ENCODE data around the gene CROT. TPM values are rescaled to one million over a fixed set of nuclear protein-coding genes. Genes with fewer than 3 reads are reported as not detected.

CROT gene
- polyA plus RNA-seq, 1 experiment: 48.3 TPM

DNA sequence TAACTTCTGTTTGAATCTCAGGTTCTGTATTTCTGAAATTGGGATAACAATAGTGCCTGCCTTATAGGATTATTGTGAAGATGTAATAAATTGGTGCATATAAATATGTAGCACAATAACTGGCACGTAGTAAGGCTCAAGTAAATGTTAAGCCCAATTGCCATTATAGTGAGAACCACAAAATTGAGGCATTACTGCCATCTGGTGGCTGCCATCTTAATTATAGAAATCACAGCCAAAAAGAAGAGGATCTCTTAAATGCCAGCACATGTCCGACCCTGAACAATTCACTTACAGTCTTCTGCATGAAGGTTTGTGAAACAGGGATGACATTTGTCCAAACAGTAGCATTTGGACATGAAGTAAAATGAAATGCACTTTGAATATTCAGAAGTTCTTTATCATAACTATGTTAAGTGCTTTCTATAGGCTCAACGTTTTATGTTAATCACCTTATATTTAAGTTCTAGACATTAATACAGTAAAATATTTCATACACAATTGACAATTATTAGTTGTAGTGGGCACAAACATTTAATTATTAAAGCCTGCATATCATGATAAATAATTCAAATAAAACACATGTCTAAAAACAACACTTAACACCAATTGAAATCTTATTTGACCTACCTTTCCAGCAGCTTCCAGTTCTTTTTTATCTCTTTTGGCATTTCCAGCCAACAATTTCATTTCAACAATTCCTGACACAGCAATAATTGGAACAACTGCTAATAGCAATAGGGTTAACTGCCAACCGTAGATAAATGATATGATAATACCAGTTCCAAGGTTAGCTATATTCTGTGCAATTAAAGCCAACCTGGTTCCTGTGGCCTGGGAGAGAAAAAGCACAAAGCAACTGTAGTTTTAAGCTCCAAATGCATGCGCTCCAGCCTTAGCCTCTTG is 71.5 kb downstream of the CROT start:
- no peak overlapping the region for H3K27ac ChIP-seq (ENCODE audit: low read depth, low read length)
- no peaks in the 10 kb centered on the region for H3K9me3 ChIP-seq (ENCODE audit: control insufficient read depth, insufficient read depth, low read length)
- ChIA-PET CTCF (interaction anchor here (0.6 to 13.0 kb wide), 35 partner anchors 11 to 490 kb away, joined by 3 to 454 read pairs (median 4); partner anchors contain the start of gene CROT), POLR2A (interaction anchor here (0.9 to 1.3 kb wide), 2 partner anchors 98 to 105 kb away, joined by 3 to 4 read pairs; no protein-coding TSS in a partner anchor)
- no peaks in the 10 kb centered on the region for H3K27me3 ChIP-seq (ENCODE audit: control insufficient read depth, insufficient read depth, low read length)
- peak; percentile 21 for DNase-seq (ENCODE audit: low read depth, low spot score)
- TF ChIP-seq, protein P1, sequence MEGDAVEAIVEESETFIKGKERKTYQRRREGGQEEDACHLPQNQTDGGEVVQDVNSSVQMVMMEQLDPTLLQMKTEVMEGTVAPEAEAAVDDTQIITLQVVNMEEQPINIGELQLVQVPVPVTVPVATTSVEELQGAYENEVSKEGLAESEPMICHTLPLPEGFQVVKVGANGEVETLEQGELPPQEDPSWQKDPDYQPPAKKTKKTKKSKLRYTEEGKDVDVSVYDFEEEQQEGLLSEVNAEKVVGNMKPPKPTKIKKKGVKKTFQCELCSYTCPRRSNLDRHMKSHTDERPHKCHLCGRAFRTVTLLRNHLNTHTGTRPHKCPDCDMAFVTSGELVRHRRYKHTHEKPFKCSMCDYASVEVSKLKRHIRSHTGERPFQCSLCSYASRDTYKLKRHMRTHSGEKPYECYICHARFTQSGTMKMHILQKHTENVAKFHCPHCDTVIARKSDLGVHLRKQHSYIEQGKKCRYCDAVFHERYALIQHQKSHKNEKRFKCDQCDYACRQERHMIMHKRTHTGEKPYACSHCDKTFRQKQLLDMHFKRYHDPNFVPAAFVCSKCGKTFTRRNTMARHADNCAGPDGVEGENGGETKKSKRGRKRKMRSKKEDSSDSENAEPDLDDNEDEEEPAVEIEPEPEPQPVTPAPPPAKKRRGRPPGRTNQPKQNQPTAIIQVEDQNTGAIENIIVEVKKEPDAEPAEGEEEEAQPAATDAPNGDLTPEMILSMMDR (IDR thresholded peaks at IDR 0.05; ENCODE audit: low read depth, low read length): peak; percentile 69
- no peak overlapping the region for H3K4me3 ChIP-seq (ENCODE audit: low read depth, low read length)

DNA sequence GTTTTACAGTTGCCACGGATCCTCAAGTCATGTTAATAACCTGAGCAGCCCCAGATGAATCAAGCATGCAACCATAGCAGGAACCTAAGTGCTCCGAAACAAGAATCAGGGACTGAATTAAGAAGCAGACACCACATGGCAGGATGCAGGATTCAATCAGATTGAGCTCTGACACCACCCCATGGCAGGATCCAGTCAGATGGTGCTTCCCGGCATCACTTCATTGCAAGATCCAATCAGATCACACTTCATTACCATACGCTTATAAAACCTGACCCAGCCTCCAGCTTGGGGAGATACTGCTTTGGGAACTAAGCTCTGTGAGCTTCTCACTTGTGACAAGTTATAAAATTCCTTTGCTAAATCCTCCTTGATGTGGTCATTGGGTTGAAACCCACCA is 74.7 kb downstream of the CROT start:
- Histone ChIP-seq H3K27me3 (ENCODE audit: control insufficient read depth, insufficient read depth, low read length) (no peaks in the 10 kb centered on the region), H3K9me3 (ENCODE audit: control insufficient read depth, insufficient read depth, low read length) (no peaks in the 10 kb centered on the region), H3K27ac (ENCODE audit: low read depth, low read length) (no peak overlapping the region), H3K4me3 (ENCODE audit: low read depth, low read length) (no peak overlapping the region)
- CTCF ChIA-PET: interaction anchor here (0.6 to 13.0 kb wide), 3 partner anchors 8 to 113 kb away, joined by 3 to 454 read pairs (median 3); no protein-coding TSS in a partner anchor
- no peak for DNase-seq (ENCODE audit: low read depth, low spot score)
- POLR2A ChIA-PET: no interaction called here
- TF ChIP-seq, protein P1 (IDR thresholded peaks at IDR 0.05; ENCODE audit: low read depth, low read length): no peak

DNA sequence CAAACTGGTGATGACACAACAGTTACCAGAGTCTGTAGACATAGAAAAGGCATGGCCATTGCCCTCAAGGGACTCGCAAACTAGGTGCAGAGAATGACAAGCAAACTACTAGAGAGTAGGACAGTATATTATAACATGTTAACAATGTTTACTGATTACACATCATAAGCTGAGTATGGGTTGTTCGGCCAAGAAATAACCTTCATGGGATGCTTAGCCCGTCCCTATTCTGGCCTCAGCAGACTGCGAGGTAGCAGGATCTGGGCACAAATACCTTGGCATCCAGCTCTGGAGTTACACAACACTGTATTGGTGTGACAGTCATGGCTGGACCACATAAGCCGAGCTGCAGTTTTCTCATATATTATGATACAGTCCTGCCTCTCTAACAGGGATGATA is 78.6 kb downstream of the CROT start:
- ChIA-PET CTCF (interaction anchor here (2.3 kb wide), 1 partner anchor 112 kb away, joined by 9 read pairs; no protein-coding TSS in a partner anchor), POLR2A (no interaction called here)
- no peaks in the 10 kb centered on the region for H3K9me3 ChIP-seq (ENCODE audit: control insufficient read depth, insufficient read depth, low read length)
- H3K4me3 ChIP-seq (ENCODE audit: low read depth, low read length): no peak overlapping the region
- H3K27ac ChIP-seq (ENCODE audit: low read depth, low read length): no peak overlapping the region
- TF ChIP-seq, protein P1 (IDR thresholded peaks at IDR 0.05; ENCODE audit: low read depth, low read length): no peak
- no peaks in the 10 kb centered on the region for H3K27me3 ChIP-seq (ENCODE audit: control insufficient read depth, insufficient read depth, low read length)
- no peak for DNase-seq (ENCODE audit: low read depth, low spot score)

DNA sequence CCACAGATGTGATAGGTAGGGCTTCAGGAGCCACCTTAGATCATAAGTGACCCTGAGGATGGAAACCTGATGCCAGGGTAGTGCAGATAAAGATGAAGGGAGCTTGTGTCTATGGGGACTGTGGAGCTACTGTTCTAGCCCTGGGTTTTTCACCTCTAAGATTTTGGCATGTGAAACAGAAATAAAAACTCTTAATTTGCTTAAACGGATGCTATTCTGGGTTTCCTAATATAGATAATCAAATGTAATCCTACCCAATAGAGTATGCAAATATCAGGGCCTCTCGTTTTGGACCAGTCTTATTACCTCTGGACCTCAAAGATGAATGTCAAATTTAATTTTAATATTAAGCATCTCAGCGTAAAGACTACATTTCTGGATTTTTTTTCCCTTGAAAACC is 80.7 kb downstream of the CROT start:
- H3K9me3 ChIP-seq (ENCODE audit: control insufficient read depth, insufficient read depth, low read length): no peaks in the 10 kb centered on the region
- TF ChIP-seq, protein P1 (IDR thresholded peaks at IDR 0.05; ENCODE audit: low read depth, low read length): no peak
- H3K27ac ChIP-seq (ENCODE audit: low read depth, low read length): no peak overlapping the region
- DNase-seq (ENCODE audit: low read depth, low spot score): no peak
- no peak overlapping the region for H3K4me3 ChIP-seq (ENCODE audit: low read depth, low read length)
- no peaks in the 10 kb centered on the region for H3K27me3 ChIP-seq (ENCODE audit: control insufficient read depth, insufficient read depth, low read length)
- ChIA-PET POLR2A (no interaction called here), CTCF (no interaction called here)

DNA sequence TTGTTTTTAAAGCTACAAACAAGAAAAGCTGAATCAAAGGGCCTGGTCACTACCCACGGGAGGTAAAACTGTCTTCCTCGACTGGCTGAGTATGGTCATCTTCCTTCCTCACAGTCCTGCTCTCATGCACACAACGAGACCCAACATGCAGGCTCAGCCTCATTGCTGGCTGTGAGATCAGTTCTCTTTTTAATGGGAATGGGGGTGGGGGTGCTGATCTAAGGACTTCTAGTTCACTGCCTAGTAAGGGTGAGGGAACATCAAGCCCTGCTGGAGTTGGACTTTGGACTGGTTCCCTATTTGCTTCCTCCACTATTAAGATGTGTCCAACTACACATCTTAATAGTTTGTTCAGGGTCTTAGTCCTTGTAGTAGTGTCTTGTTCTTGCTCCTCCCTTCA is 81.8 kb downstream of the CROT start:
- Histone ChIP-seq H3K27ac (ENCODE audit: low read depth, low read length) (no peak overlapping the region), H3K9me3 (ENCODE audit: control insufficient read depth, insufficient read depth, low read length) (no peaks in the 10 kb centered on the region), H3K4me3 (ENCODE audit: low read depth, low read length) (no peak overlapping the region), H3K27me3 (ENCODE audit: control insufficient read depth, insufficient read depth, low read length) (no peaks in the 10 kb centered on the region)
- POLR2A ChIA-PET: no interaction called here
- no peak for DNase-seq (ENCODE audit: low read depth, low spot score)
- CTCF ChIA-PET: interaction anchor here (1.0 kb wide), 1 partner anchor 115 kb away, joined by 3 read pairs; no protein-coding TSS in a partner anchor
- TF ChIP-seq, protein P1 (IDR thresholded peaks at IDR 0.05; ENCODE audit: low read depth, low read length): no peak
